ENCODE measurements around the gene AP4S1.

DNA sequence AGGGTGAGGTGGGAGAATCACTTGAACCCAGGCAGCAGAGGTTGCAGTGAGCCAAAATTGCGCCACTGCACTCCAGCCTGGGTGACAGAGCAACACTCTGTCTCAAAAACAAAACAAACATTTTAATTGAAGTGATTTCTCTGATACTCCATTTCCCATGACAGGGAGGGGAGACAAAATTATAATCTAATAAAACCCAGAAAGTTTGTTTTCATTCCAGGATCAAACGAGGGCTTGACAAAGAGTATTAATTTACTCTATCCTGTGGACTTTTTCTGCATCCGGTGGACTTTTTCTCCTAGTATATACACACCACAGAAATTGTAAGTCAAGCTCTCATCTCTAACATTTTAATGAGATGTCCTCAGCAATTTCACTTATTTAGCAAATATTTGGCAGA, 14.5 kb upstream of the AP4S1 start:
- TF ChIP-seq, protein P1, sequence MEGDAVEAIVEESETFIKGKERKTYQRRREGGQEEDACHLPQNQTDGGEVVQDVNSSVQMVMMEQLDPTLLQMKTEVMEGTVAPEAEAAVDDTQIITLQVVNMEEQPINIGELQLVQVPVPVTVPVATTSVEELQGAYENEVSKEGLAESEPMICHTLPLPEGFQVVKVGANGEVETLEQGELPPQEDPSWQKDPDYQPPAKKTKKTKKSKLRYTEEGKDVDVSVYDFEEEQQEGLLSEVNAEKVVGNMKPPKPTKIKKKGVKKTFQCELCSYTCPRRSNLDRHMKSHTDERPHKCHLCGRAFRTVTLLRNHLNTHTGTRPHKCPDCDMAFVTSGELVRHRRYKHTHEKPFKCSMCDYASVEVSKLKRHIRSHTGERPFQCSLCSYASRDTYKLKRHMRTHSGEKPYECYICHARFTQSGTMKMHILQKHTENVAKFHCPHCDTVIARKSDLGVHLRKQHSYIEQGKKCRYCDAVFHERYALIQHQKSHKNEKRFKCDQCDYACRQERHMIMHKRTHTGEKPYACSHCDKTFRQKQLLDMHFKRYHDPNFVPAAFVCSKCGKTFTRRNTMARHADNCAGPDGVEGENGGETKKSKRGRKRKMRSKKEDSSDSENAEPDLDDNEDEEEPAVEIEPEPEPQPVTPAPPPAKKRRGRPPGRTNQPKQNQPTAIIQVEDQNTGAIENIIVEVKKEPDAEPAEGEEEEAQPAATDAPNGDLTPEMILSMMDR (IDR thresholded peaks at IDR 0.05): no peak
- TF ChIP-seq POLR2A (IDR thresholded peaks at IDR 0.05): no peak
